HG03558 (cell line): Measurements from ENCODE around the gene FGF19.
"Not testable (repeated sequence)": the region's sequence is repeated elsewhere in the genome, so short reads cannot be mapped to it uniquely, and the experiment has no call there.

Experiments
- ATAC-seq: cut with Tn5 transposase; IDR thresholded peaks from one replicate; pipeline ENCODE4 v1.9.1; 2021; ENCODE audit warnings: moderate number of reproducible peaks; ENCODE audit not compliant: unreplicated experiment; ENCODE audit errors: extremely low read depth

FGF19 gene

GRCh38 chr11:69697861-69698260 lies 6.0 kb downstream of the FGF19 start:
- ATAC-seq, result no peak

- ATAC-seq, result no peak
Observed at GRCh38 chr11:69697469-69697843, 6.4 kb downstream of the FGF19 start.

GRCh38 chr11:69696749-69697468 lies 6.9 kb downstream of the FGF19 start:
- ATAC-seq, result no peak

DNA sequence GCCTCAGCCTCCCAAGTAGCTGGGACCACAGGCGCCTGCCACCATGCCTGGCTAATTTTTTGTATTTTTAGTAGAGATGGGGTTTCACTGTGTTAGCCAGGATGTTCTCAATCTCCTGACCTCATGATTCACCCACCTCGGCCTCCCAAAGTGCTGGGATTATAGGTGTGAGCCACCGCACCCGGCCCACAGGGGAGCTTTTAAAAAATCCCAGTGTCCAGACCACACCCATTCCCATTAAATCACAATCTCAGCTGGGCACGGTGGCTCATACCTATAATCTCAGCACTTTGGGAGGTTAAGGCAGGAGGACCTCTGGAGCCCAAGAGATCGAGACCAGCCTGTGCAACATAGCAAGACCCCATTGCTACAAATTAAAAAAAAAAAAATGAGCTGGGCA lies 7.8 kb downstream of the FGF19 start:
- not testable (repeated sequence) for ATAC-seq

DNA sequence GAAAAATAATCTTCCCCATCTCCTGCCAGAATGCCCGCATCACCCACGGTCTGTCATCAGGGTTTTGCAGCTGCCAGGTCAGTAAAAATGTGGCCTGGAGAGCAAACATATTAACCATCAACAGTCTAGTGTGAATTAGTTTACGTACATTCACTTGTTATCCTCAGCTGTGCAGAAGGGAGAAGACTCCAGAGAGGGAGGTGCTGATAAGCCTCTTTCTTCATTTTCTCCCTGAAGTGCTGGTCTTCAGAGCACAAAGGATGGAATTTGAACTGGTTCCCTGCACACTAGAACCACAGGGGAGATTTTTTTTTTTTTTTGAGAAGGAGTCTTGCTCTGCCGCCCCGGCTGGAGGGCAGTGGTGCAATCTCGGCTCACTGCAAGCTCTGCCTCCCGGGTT lies 8.2 kb downstream of the FGF19 start:
- ATAC-seq, result no peak

DNA sequence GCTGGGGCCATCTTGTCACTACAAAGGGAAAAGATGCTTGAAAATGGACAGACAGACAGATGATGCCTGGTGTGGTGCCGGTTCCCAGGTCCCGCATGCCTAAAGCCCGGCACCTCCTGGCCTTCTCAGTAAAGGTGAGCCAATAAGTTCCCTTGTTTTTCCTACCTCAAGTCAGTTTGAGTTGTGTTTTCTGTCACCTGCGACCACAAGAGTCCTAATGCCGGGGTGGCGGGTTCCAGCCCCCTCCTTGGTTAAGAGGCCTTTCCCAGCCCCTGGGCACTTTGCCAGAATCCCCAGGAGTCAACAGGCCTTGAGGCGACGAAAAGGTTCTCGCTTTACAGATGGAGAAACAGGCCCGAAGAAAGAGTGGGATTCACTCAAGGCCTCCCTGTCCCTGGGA lies 9.0 kb downstream of the FGF19 start:
- no peak for ATAC-seq

DNA sequence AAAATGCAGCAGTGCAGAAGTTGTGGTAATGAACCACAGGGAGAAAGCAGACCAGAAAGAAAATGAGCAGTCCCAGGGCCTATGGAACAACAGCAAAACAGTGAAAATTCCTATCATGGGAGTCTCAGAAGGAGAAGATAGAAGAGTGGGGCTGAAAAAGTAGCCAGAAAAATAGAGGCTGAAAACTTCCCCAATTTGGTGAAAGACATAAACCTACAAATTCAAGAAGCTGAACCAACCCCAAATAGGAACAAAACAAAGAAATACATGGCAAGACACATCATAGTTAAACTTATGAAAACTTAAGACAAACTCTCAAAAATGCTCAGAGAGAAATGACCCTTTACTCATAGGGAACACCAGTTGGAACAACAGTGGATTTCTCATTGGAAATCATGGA lies 11.4 kb downstream of the FGF19 start:
- ATAC-seq, result no peak

DNA sequence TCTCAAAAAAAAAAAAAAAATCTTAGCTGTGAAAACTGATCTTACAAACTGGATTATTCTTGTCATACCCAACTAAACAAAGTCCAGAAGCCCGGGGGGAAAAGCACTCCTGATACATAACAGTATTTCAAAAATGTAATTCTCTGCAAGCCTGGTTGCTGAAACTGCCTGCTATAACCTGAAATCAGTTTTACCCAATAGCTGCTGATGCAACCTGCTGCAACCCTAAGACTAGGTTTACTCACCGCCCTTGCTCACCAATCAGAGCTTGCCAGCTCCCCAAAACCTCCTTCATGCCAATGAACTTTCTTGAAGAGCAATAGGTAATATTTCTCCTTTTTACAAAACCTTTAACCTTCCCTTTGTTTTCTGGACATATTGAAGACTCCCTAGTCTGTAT lies 12.4 kb downstream of the FGF19 start:
- ATAC-seq, result no peak

- ATAC-seq, result no peak
Observed at GRCh38 chr11:69689484-69690319, 14.1 kb downstream of the FGF19 start.

DNA sequence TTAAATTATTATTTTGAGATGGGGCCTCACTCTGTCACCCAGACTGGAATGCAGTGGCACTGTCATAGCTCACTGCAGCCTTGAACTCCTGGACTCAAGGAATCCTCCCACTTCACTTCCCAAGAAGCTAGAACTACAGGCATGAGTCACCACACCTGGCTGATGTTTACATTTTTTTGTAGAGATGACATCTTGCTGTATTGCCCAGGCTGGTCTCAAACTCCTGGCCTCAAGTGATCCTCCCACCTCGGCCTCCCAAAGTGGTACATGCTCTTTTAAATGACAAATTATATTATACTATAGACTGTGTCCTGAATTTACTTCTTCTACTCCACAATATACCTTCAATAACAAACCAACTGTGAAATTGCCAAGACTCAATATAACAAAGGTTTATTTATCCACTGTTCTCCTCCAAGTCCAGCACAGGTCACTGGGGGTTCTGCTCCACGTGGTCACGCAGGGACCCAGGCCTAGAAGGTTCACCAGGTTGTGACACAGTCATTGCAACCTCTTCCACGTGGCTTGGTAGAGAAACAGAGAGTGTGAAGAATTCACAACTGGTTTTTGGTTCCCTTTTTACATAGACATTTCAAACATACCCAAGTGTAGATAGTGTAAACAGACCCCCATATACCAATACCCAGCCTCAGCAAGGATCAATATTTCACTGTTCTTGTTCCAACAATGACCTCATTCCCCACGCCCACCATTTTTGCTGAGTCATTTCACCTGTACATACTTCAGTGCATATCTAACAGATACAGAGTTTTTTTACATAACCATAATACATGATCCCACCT lies 15.7 kb downstream of the FGF19 start:
- ATAC-seq, result not testable (repeated sequence)

DNA sequence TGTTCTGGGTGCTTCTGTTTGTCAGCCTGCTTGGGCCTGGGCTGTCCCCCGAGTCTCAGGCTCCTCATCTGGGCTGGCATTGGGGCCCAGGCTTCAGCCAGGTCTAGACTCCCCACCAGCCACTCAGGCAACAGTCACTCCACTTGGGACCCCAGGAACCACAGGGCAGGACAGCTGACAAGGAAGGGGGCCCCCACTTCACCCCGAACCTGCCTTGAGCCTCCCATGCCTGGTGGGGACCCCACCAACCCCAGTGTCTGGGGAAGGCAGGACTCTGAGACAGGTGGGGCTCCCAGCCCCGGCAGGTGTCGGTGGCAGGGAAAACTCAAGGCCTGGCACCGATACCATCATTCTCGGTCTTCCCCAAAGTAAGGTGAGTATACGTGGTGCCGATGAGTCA lies 17.0 kb downstream of the FGF19 start:
- ATAC-seq, result no peak

- no peak for ATAC-seq
Observed at GRCh38 chr11:69686452-69686851, 17.4 kb downstream of the FGF19 start.

- ATAC-seq, result no peak
Observed at GRCh38 chr11:69685348-69685747, 18.5 kb downstream of the FGF19 start.

- ATAC-seq, result no peak
Observed at GRCh38 chr11:69684651-69685050, 19.2 kb downstream of the FGF19 start.

GRCh38 chr11:69683764-69684333 lies 20.0 kb downstream of the FGF19 start:
- no peak for ATAC-seq

DNA sequence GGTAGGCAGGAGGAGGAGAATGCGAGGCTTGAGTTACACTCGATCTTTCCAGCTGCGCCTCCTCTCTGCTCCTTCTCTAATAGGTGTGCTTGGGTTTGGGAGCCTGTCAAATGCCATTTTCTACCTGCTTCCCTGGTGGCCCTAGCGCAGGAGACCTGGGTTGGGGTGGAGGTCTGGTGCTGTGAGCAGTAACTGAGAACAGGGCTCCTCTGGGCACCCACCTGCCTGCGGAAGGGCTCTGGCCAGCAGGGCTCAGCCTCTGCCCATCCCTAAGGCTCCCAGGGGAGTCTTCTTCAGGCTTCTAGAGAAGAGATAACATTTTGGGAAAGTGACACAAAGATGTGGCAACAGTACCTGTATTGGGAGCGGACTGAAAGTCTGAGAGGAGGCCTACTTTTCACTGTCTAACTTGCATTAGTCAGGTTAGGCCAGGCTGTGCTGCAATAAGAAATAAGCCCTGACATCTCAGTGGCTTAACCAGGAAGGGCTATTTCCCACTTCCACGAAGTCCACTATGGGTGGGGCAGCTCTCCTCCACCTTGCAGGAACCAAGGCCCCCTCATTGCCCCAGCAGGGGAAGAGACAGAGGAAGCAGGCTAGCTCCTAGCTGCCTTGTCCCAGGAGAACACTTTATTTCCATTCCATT lies 21.0 kb downstream of the FGF19 start:
- ATAC-seq, result no peak

DNA sequence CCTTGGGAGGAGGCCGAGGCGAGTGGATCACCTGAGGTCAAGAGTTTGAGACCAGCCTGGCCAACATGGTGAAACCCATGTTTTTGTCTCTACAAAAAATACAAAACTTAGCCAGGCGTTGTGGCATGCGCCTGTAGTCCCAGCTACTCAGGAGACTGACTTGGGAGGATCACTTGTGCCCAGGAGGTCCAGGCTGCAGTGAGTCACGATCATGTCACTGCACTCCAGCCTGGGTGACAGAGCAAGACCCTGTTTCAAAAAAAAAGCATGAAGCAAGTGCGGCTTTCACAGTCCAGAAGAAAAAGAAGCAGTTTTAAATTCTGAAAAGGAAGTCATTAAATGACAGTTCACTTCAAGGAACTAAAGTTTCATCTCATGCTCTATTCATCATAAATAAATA lies 21.6 kb downstream of the FGF19 start:
- ATAC-seq, result no peak

- ATAC-seq, result no peak
Observed at GRCh38 chr11:69680688-69681087, 23.1 kb downstream of the FGF19 start.

DNA sequence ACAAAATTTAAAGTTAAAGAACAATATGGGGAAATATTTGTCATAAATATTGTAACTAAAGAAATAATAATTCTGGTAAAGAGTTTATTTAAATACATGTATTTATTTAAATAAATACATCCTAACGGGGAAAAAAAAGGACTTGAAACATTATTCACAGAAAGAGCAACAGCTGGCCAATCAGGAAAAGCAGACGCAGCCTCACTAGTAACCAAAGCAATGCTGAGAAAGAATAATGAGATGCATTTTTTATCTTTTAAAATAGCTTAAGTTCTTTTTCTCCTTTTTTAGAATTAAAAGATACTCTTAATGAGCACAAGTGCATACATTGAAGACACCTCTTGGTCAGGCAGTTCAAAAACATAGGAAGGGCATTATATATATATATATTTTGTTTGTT lies 26.1 kb downstream of the FGF19 start:
- no peak for ATAC-seq
